SK-N-SH (cell line): ENCODE results near the gene NIP7. TPM values are rescaled to one million over a fixed set of nuclear protein-coding genes. Genes with fewer than 3 reads are reported as not detected.

Experiments
- CTCF ChIA-PET: fragments of 300-600, 350-600 bp; formaldehyde crosslinking; extraction: SDS; loops from one replicate; lab custom pipeline; 2021; lab: Yijun Ruan, JAX
- POLR2A ChIA-PET: fragments of 350-600 bp; sonication (Branson Sonifier 250); formaldehyde crosslinking; extraction: SDS; loops from one replicate; lab custom pipeline; 2020; ENCODE audit warnings: antibody characterized with exemption, inconsistent platforms; lab: Yijun Ruan, JAX
- DNase-seq: peaks from one replicate; pipeline ENCODE4 v3.0.0; 2012
- H2AFZ ChIP-seq: fragments of 200-600 bp; sonication (generic); 2 replicates; pipeline ENCODE4 v1.8.1; 2016; ENCODE audit warnings: antibody characterized with exemption, mild to moderate bottlenecking, low read depth
- H3F3A ChIP-seq: fragments of 200-600 bp; sonication (generic); replicated peaks from 2 replicates; pipeline ENCODE3; 2016; ENCODE audit warnings: antibody characterized with exemption, mild to moderate bottlenecking; ENCODE audit not compliant: insufficient read depth
- H3K27ac ChIP-seq, 2 experiments: fragments of 200-500 bp in 1 of 2; fragments of 200-600 bp in 1 of 2; sonication (Bioruptor generic) in 1 of 2; sonication (generic), shearing (Covaris generic) in 1 of 2; 2 replicates each; pipeline versions ENCODE4 v1.5.1 to v1.6.1; 2014 to 2016; ENCODE audit warnings: low read depth in 2 of 2, inconsistent platforms in 1 of 2, low read length in 1 of 2, mild to moderate bottlenecking in 1 of 2, mixed read lengths in 1 of 2
- H3K27me3 ChIP-seq: fragments of 200-600 bp; sonication (generic), shearing (Covaris generic); 2 replicates; pipeline ENCODE4 v1.6.1; 2016; ENCODE audit warnings: mixed run types; ENCODE audit not compliant: insufficient read depth
- H3K36me3 ChIP-seq, 2 experiments: fragments of 200-500 bp in 1 of 2; fragments of 200-600 bp in 1 of 2; sonication (Bioruptor generic) in 1 of 2; sonication (generic) in 1 of 2; replicated peaks in 1 of 2; 2 replicates each; pipeline versions ENCODE3 to v1.5.1; 2014 to 2016; ENCODE audit warnings: low read length in 1 of 2, mild to moderate bottlenecking in 1 of 2; ENCODE audit not compliant: insufficient read depth in 2 of 2, control insufficient read depth in 1 of 2
- H3K4me1 ChIP-seq, 2 experiments: fragments of 200-500 bp in 1 of 2; fragments of 200-600 bp in 1 of 2; sonication (Bioruptor generic) in 1 of 2; sonication (generic), shearing (Covaris generic) in 1 of 2; 2 replicates each; pipeline versions ENCODE4 v1.5.1 to v1.6.1; 2014 to 2016; ENCODE audit warnings: low read depth in 1 of 2, low read length in 1 of 2, mixed run types in 1 of 2; ENCODE audit not compliant: insufficient read depth in 2 of 2, control insufficient read depth in 1 of 2
- H3K4me2 ChIP-seq: fragments of 200-600 bp; sonication (generic), shearing (Covaris generic); 2 replicates; pipeline ENCODE4 v1.6.1; 2017; ENCODE audit warnings: mixed run types
- H3K4me3 ChIP-seq, 2 experiments: fragments of 200-500 bp in 1 of 2; fragments of 200-600 bp in 1 of 2; sonication (Bioruptor generic) in 1 of 2; sonication (generic), shearing (Covaris generic) in 1 of 2; 2 replicates each; pipeline versions ENCODE4 v1.5.1 to v1.8.1; 2014 to 2016; ENCODE audit warnings: low read depth in 2 of 2, inconsistent platforms in 1 of 2, low read length in 1 of 2, mild to moderate bottlenecking in 1 of 2, mixed read lengths in 1 of 2, moderate library complexity in 1 of 2
- H3K79me2 ChIP-seq: fragments of 200-600 bp; sonication (generic); 2 replicates; pipeline ENCODE4 v1.8.1; 2017; ENCODE audit warnings: mild to moderate bottlenecking; ENCODE audit not compliant: insufficient read depth
- H3K9ac ChIP-seq: fragments of 200-600 bp; sonication (generic); 2 replicates; pipeline ENCODE4 v1.6.1; 2017; ENCODE audit warnings: mixed run types
- H3K9me2 ChIP-seq: fragments of 200-600 bp; sonication (generic); 2 replicates; pipeline ENCODE4 v1.6.1; 2017; ENCODE audit warnings: mixed run types
- H3K9me3 ChIP-seq: fragments of 200-600 bp; sonication (generic); 2 replicates; pipeline ENCODE4 v1.6.1; 2017; ENCODE audit warnings: mixed run types, mild to moderate bottlenecking, moderate library complexity
- H4K20me1 ChIP-seq: fragments of 200-600 bp; sonication (generic); 2 replicates; pipeline ENCODE4 v1.6.1; 2017; ENCODE audit warnings: mild to moderate bottlenecking, mixed run types; ENCODE audit not compliant: insufficient read depth
- CHD2 ChIP-seq: fragments of 150-350 bp; IDR thresholded peaks from 2 replicates; pipeline ENCODE4 v1.6.1; 2018; ENCODE audit warnings: low read length; ENCODE audit not compliant: partially characterized antibody
- EZH2phosphoT487 ChIP-seq: fragments of 200-600 bp; sonication (generic); IDR thresholded peaks from 2 replicates; pipeline ENCODE4 v1.6.1; 2017; ENCODE audit warnings: low read depth, mixed run types, mild to moderate bottlenecking, antibody characterized with exemption, moderate library complexity, borderline replicate concordance
- FOXJ3 ChIP-seq: sonication (generic); formaldehyde crosslinking; IDR thresholded peaks from 2 replicates; pipeline ENCODE4 v1.5.1; 2020; ENCODE audit warnings: mild to moderate bottlenecking, missing genetic modification reagents
- FOXM1 ChIP-seq: IDR thresholded peaks from 2 replicates; pipeline ENCODE4 v1.4.0; 2012; ENCODE audit warnings: low read depth, mild to moderate bottlenecking
- GABPA ChIP-seq: IDR thresholded peaks from 2 replicates; pipeline ENCODE4 v1.4.0; 2012; ENCODE audit warnings: low read depth, mild to moderate bottlenecking
- MEF2A ChIP-seq: IDR thresholded peaks from 2 replicates; pipeline ENCODE4 v1.4.0; 2012; ENCODE audit warnings: low read depth, borderline replicate concordance
- MXI1 ChIP-seq: IDR thresholded peaks from 2 replicates; pipeline ENCODE4 v1.6.1; 2012; ENCODE audit warnings: mild to moderate bottlenecking, low read depth, low read length, improper control_type of control experiment
- POLR2AphosphoS5 ChIP-seq: IDR thresholded peaks from 2 replicates; pipeline ENCODE4 v1.6.1; 2012; ENCODE audit warnings: low read depth, low read length
- RCOR1 ChIP-seq: fragments of 150-350 bp; IDR thresholded peaks from 2 replicates; pipeline ENCODE4 v1.6.1; 2017; ENCODE audit warnings: antibody characterized with exemption, low read length
- RXRA ChIP-seq: IDR thresholded peaks from 2 replicates; pipeline ENCODE4 v1.4.0; 2012; ENCODE audit warnings: low read depth, mild to moderate bottlenecking, borderline replicate concordance
- SIN3A ChIP-seq: IDR thresholded peaks from 2 replicates; pipeline ENCODE4 v1.6.1; 2012; ENCODE audit warnings: low read depth, mild to moderate bottlenecking, low read length, moderate library complexity, borderline replicate concordance
- TAF1 ChIP-seq: IDR thresholded peaks from 2 replicates; pipeline ENCODE4 v1.6.1; 2012; ENCODE audit warnings: low read depth, mild to moderate bottlenecking, low read length, moderate library complexity, borderline replicate concordance
- TCF12 ChIP-seq: IDR thresholded peaks from 2 replicates; pipeline ENCODE4 v1.4.0; 2012
- YY1 ChIP-seq: IDR thresholded peaks from 2 replicates; pipeline ENCODE4 v1.4.0; 2012; ENCODE audit warnings: low read depth, mild to moderate bottlenecking
- WGBS: methylation state at CpG from one replicate; pipeline ENCODE4 v1.1.6; 2017; ENCODE audit warnings: low lambda C conversion rate; 5-methylcytosine and 5-hydroxymethylcytosine counted together
- polyA plus RNA-seq, 3 experiments: library from polyadenylated mRNA; depleted of rRNA; stranded (reverse); fragments of >200 nt; gene quantifications; 2 replicates each; pipeline ENCODE4 v1.2.3, GENCODE V29; 2012
- TF ChIP-seq, protein P1 (sequence below): IDR thresholded peaks from 2 replicates; pipeline ENCODE4; 2012
- TF ChIP-seq, protein P2 (sequence below): IDR thresholded peaks from 2 replicates; pipeline ENCODE4 v1.4.0; 2012; ENCODE audit warnings: low read depth

NIP7 gene
- polyA plus RNA-seq, 1 of the 3 experiments (the other 2 are of a cell fraction): 19.0 TPM

DNA sequence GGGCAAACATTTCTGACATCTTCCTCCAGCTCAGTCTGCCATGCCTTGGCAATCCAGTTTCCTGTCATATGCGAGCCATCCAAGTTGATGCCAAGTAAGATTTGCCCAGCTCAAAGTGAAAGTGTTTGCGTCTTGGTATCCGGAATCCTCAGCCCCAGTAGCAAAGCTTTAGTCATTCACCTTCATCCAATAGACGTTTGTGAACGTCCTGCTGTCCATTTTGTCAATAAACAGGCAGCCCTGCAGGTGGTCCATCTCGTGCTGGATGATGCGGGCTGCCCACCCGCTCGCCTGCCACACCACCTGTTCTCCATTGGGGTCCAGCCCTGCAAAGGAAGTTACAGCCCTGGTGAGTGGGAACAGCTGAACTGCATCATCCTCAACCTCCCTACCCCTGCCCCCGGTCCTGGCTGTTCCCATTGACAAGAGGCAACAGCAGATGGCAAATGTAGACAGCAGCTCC, 10.7 kb upstream of the NIP7 start:
- no peaks in the 10 kb centered on the region for H3K9me3 ChIP-seq
- DNase-seq: no peak
- TF ChIP-seq MEF2A: no peak
- 0 out of 2 replicates have a peak, but pooled peaks have one; percentile 28 for TF ChIP-seq TAF1
- TF ChIP-seq, all 33 proteins: peak for 1
- Histone ChIP-seq H3K27me3 (no peaks in the 10 kb centered on the region), H3F3A (peaks cover 32% of the 10 kb centered on the region), H3K36me3 (peaks cover 49 to 50% of the 10 kb centered on the region in 2 experiments), H2AFZ (no peak overlapping the region), H3K9me2 (no peaks in the 10 kb centered on the region), H4K20me1 (peaks cover 48% of the 10 kb centered on the region), H3K9ac (peak overlapping the region; percentile 91; the same call in 1 of the 2 replicates), H3K27ac (peak overlapping the region in 1 of 2 experiments; percentile 26; a peak in 2 of 4 replicates), H3K79me2 (peaks cover 87% of the 10 kb centered on the region), H3K4me3 (peak overlapping the region; percentile 71 to 80), H3K4me2 (peak overlapping the region; percentile 91), H3K4me1 (peaks cover 11 to 40% of the 10 kb centered on the region in 2 experiments)
- CTCF ChIA-PET: interaction anchor here (1.1 to 4.6 kb wide), 4 partner anchors 10 to 17 kb away, joined by 3 to 21 read pairs (median 10); partner anchors contain the start of genes COG8 and VPS4A
- POLR2A ChIA-PET: interaction anchor here (1.0 to 3.3 kb wide), 3 partner anchors 10 to 14 kb away, joined by 5 to 24 read pairs (median 5); partner anchors contain the start of genes COG8 and NIP7
- WGBS: 56% methylated on average over 10 of the region's 10 CpGs

DNA sequence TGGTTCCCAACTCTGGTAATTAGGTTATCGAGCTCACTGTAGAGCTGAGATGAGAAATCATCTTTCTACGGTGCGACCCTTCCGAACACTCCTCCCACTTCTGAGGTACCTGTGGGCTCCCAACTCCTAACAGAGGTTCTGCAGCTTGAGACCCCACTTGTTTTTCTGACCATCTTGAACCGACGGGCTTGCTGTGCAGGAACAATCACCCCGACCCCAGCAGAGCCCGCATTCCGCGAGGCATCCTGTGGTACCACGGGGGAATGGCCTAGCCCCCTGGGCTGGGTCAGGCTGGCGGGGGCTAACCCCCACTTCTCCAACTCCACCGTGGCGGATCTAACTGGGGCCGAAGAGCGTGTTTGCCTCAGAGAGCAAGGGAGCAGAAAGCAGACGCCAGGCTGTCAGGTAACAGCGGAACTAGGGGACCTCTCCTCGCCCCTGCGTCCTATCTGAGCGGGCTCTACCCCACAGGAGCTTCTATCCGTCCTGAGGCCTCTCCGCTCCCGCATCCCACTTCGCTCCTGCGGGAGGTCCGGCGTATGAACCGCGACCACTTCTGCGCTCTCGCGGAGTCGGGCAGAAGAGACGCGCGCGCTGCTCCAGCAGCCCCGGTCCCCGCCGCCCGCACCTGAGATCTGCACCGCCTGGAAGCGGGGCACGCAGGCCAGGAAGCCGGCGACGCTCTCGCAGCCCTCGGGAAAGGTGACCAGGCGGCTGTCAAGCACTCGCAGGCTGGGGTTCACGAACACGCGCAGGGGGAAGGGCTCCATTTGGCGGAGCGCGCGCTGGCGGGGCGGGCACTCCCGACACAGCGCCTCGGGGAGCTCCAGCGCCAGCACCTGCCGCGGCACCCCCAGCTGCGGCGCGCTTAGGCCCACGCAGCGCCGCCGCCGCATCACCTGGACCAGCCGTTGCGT, 9.9 kb upstream of the NIP7 start:
- no peaks in the 10 kb centered on the region for H3K9me2 ChIP-seq
- ChIA-PET CTCF (interaction anchor here (0.7 to 4.6 kb wide), 5 partner anchors 9 to 18 kb away, joined by 3 to 21 read pairs (median 3); partner anchors contain the start of genes COG8 and VPS4A), POLR2A (interaction anchor here (0.8 to 3.3 kb wide), 5 partner anchors 10 to 179 kb away, joined by 3 to 24 read pairs (median 5); partner anchors contain the start of genes COG8, NIP7 and TERF2)
- peaks cover 48 to 56% of the 10 kb centered on the region in 2 experiments for H3K36me3 ChIP-seq
- no peaks in the 10 kb centered on the region for H3K27me3 ChIP-seq
- H4K20me1 ChIP-seq: peaks cover 41% of the 10 kb centered on the region
- H3K4me2 ChIP-seq: peak overlapping the region; percentile 91
- H3K9ac ChIP-seq: peak overlapping the region; percentile 91
- no peak overlapping the region for H2AFZ ChIP-seq
- peaks cover 80% of the 10 kb centered on the region for H3K79me2 ChIP-seq
- peak; percentile 72 for DNase-seq
- no peaks in the 10 kb centered on the region for H3K9me3 ChIP-seq
- H3K27ac ChIP-seq: peak overlapping the region; percentile 26 to 67; a peak in 3 of 4 replicates
- H3K4me3 ChIP-seq: peak overlapping the region; percentile 71 to 80
- WGBS: 9% methylated on average over 44 of the region's 77 CpGs
- peaks cover 28% of the 10 kb centered on the region for H3F3A ChIP-seq
- H3K4me1 ChIP-seq: peaks cover 11 to 33% of the 10 kb centered on the region in 2 experiments
- no peak for TF ChIP-seq RXRA
- no peak for TF ChIP-seq RCOR1

DNA sequence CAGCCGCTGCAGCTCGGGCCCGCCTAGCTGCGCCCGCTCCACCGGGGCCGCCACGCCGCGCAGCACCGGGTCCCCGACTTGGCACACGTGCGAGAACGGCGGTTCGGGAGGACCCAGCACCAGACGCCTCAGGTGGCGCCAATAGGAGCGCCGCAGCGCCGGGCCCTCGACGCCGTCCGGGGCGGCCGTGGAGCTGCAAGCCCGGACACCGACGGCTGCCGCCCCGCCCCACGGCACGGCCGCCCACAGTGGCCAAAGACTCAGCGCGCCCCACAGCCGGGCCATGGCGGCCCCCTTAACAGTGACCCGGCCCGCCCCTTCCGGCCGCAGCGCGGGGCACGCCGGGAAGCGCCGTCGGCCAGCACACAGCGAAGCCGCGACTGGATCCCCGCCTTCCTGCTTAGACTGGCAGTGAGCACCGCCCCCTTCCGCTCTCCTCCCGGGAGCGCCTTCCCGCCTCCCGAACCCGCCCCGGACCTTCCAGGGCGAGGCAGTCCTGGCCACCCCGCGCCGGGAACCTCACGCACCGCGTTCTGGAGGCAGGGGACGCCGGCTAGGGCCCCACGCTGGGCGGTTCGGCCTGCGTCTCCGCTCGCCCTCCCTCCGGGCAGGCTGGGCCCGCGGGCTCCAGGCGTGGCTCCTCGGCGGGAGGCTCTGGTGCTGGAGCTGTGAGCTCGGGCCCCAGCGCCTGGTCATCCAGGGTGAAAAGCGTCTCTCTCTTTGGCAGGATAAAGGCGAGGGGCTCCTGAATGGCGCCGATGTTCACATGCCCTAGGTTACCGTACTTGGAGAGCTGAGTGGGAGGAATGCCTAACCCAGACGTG, 9.1 kb upstream of the NIP7 start, which contains the start of gene PDF:
TSS of gene PDF (minus strand) at position 303 of the 824 bp plus-strand sequence. CDS start at position 285, 18 bp downstream.
- CTCF ChIA-PET: interaction anchor here (0.7 to 4.6 kb wide), 4 partner anchors 8 to 19 kb away, joined by 3 to 21 read pairs (median 10); partner anchors contain the start of genes COG8 and VPS4A
- Histone ChIP-seq H4K20me1 (peaks cover 32% of the 10 kb centered on the region), H3K4me3 (peak within 1 kb of the TSS; percentile 71 to 80), H3K4me2 (peak within 1 kb of the TSS; percentile 91), H3K27me3 (no peaks in the 10 kb centered on the region), H3K4me1 (peaks cover 11 to 28% of the 10 kb centered on the region in 2 experiments), H3K9me2 (no peaks in the 10 kb centered on the region), H3K9ac (peak within 1 kb of the TSS; percentile 91), H3K79me2 (peaks cover 79% of the 10 kb centered on the region), H3K36me3 (peaks cover 51 to 53% of the 10 kb centered on the region in 2 experiments), H2AFZ (peak within 1 kb of the TSS; percentile 72; the same call in 1 of the 2 replicates), H3K27ac (peak within 1 kb of the TSS; percentile 82 to 88), H3K9me3 (no peaks in the 10 kb centered on the region), H3F3A (peaks cover 23% of the 10 kb centered on the region)
- WGBS: 2% methylated on average over 28 of the region's 93 CpGs
- POLR2A ChIA-PET: interaction anchor here (0.8 to 3.3 kb wide), 3 partner anchors 9 to 180 kb away, joined by 3 to 24 read pairs (median 4); partner anchors contain the start of genes COG8, NIP7 and TERF2
- DNase-seq: peak; percentile 98
- TF ChIP-seq EZH2phosphoT487 (no peak), SIN3A (peak; percentile 83; the same call in 1 of the 2 replicates), TAF1 (peak; percentile 64), MXI1 (peak; percentile 81), YY1 (peak; percentile 89), FOXM1 (no peak), FOXJ3 (CRISPR knock-in tag) (no peak), POLR2AphosphoS5 (peak; percentile 83), GABPA (peak; percentile 84), CHD2 (peak; percentile 72), TCF12 (no peak)
- TF ChIP-seq, protein P1, sequence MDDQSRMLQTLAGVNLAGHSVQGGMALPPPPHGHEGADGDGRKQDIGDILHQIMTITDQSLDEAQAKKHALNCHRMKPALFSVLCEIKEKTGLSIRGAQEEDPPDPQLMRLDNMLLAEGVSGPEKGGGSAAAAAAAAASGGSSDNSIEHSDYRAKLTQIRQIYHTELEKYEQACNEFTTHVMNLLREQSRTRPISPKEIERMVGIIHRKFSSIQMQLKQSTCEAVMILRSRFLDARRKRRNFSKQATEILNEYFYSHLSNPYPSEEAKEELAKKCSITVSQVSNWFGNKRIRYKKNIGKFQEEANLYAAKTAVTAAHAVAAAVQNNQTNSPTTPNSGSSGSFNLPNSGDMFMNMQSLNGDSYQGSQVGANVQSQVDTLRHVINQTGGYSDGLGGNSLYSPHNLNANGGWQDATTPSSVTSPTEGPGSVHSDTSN: peak; percentile 81
- TF ChIP-seq, protein P2, sequence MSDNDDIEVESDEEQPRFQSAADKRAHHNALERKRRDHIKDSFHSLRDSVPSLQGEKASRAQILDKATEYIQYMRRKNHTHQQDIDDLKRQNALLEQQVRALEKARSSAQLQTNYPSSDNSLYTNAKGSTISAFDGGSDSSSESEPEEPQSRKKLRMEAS: peak; percentile 83
